HepG2 (cell line): ENCODE results near the gene HLA-DOA. TPM values are rescaled to one million over a fixed set of nuclear protein-coding genes. Genes with fewer than 3 reads are reported as not detected.

Experiments used
- ATAC-seq: fragments of 200-7000 bp; cut with Tn5 transposase; 3 replicates; pipeline ENCODE4 v1.9.1; 2020; ENCODE audit warnings: mild to moderate bottlenecking, moderate library complexity
- BruUV-seq: library from RNA; stranded (reverse); fragments of 400-500 nt; replicated peaks from 2 replicates; lab custom pipeline; 2021; lab: Mats Ljungman, UMichigan
- CTCF ChIA-PET: fragments of 300-600 bp; formaldehyde crosslinking; extraction: SDS; loops from one replicate; lab custom pipeline; 2021; ENCODE audit warnings: low total read pairs, inconsistent platforms, low intra/inter-chr PET ratio; lab: Yijun Ruan, JAX
- POLR2A ChIA-PET: fragments of 350-600 bp; sonication (Branson Sonifier 250); formaldehyde crosslinking; loops from one replicate; lab custom pipeline; 2020; ENCODE audit warnings: antibody characterized with exemption, inconsistent platforms; lab: Yijun Ruan, JAX
- DNase-seq: peaks from one replicate; pipeline ENCODE4 v3.0.0-alpha.2; 2015; ENCODE audit warnings: low spot score
- FAIRE-seq: peaks from 3 replicates; lab custom pipeline; 2011; peaks lifted over from hg19 to GRCh38; lab: Jason Lieb, UNC
- H2AFZ ChIP-seq: one replicate; pipeline ENCODE4 v1.6.1; 2011; ENCODE audit warnings: low read length, inconsistent platforms
- H3K27ac ChIP-seq: fragments of 300-600 bp; 3 replicates; pipeline ENCODE4 v1.8.0; 2011; ENCODE audit warnings: mixed run types, mild to moderate bottlenecking, mixed read lengths, low read length, inconsistent platforms; ENCODE audit not compliant: insufficient read depth; ENCODE audit errors: extremely low read length
- H3K27me3 ChIP-seq, 2 experiments: fragments of 200-600 bp in 1 of 2; 2 replicates in 1 of 2; 3 replicates in 1 of 2; pipeline versions ENCODE4 v1.6.0 to v1.8.0; 2011; ENCODE audit warnings: low read length in 2 of 2, mild to moderate bottlenecking in 2 of 2, moderate library complexity in 2 of 2, inconsistent platforms in 1 of 2; ENCODE audit not compliant: insufficient read depth in 2 of 2, control insufficient read depth in 1 of 2
- H3K36me3 ChIP-seq, 2 experiments: fragments of 200-600 bp in 1 of 2; replicated peaks in 1 of 2; 2 replicates in 1 of 2; 3 replicates in 1 of 2; pipeline versions ENCODE4 v1.5.1 to v1.8.0; 2011; ENCODE audit warnings: low read length in 2 of 2, inconsistent platforms in 1 of 2; ENCODE audit not compliant: insufficient read depth in 2 of 2, control insufficient read depth in 1 of 2
- H3K4me1 ChIP-seq: 2 replicates; pipeline ENCODE4 v1.5.1; 2012; ENCODE audit warnings: low read length, inconsistent platforms; ENCODE audit not compliant: insufficient read depth
- H3K4me2 ChIP-seq: 2 replicates; pipeline ENCODE4 v1.6.0; 2011; ENCODE audit warnings: low read depth, low read length, inconsistent platforms
- H3K4me3 ChIP-seq, 3 experiments: fragments of 200-600 bp in 1 of 3; sonication (generic), shearing (Covaris generic) in 1 of 3; replicated peaks in 1 of 3; 2 replicates each; pipeline ENCODE4 v1.5.1; 2011 to 2016; ENCODE audit warnings: low read length in 3 of 3, inconsistent platforms in 2 of 3, low read depth in 2 of 3, mild to moderate bottlenecking in 2 of 3, control low read depth in 1 of 3, mixed read lengths in 1 of 3; ENCODE audit not compliant: insufficient read depth in 1 of 3
- H3K79me2 ChIP-seq: one replicate; pipeline ENCODE4 v1.6.1; 2011; ENCODE audit warnings: low read length, inconsistent platforms; ENCODE audit not compliant: insufficient read depth
- H3K9ac ChIP-seq: 2 replicates; pipeline ENCODE4 v1.6.0; 2011; ENCODE audit warnings: mild to moderate bottlenecking, low read depth, low read length, inconsistent platforms; ENCODE audit not compliant: insufficient read depth
- H3K9me3 ChIP-seq: 2 replicates; pipeline ENCODE4 v1.5.1; 2012; ENCODE audit warnings: mild to moderate bottlenecking, low read length
- H4K20me1 ChIP-seq: 2 replicates; pipeline ENCODE4 v1.6.0; 2011; ENCODE audit warnings: inconsistent platforms, mild to moderate bottlenecking, low read length, moderate library complexity; ENCODE audit not compliant: insufficient read depth
- HBP1 ChIP-seq: IDR thresholded peaks from 2 replicates; pipeline ENCODE4 v1.6.1; 2016; ENCODE audit warnings: low read depth, control low read depth
- HNRNPH1 ChIP-seq: fragments of 200-400 bp; formaldehyde crosslinking; optimal IDR thresholded peaks from 2 replicates; pipeline ENCODE3; 2017; ENCODE audit warnings: mild to moderate bottlenecking, low read depth, low read length
- KLF13 ChIP-seq: sonication (generic); formaldehyde crosslinking; IDR thresholded peaks from 2 replicates; pipeline ENCODE4 v1.4.0; 2020; ENCODE audit warnings: mild to moderate bottlenecking, missing genetic modification reagents
- MEIS2 ChIP-seq: sonication (generic); formaldehyde crosslinking; IDR thresholded peaks from 2 replicates; pipeline ENCODE4 v1.9.0; 2021; ENCODE audit warnings: mild to moderate bottlenecking, missing genetic modification reagents
- MIER2 ChIP-seq: IDR thresholded peaks from 2 replicates; pipeline ENCODE4 v1.6.1; 2016; ENCODE audit warnings: missing biosample characterization, missing genetic modification reagents
- MIXL1 ChIP-seq: IDR thresholded peaks from 2 replicates; pipeline ENCODE4 v1.6.1; 2016
- MXD3 ChIP-seq: IDR thresholded peaks from 2 replicates; pipeline ENCODE4 v1.6.1; 2016; ENCODE audit warnings: mild to moderate bottlenecking, missing biosample characterization, missing genetic modification reagents
- SALL1 ChIP-seq: sonication (generic); formaldehyde crosslinking; IDR thresholded peaks from 2 replicates; pipeline ENCODE4 v1.8.0; 2022; ENCODE audit warnings: mild to moderate bottlenecking, missing genetic modification reagents
- SCMH1 ChIP-seq: sonication (generic); formaldehyde crosslinking; IDR thresholded peaks from 2 replicates; pipeline ENCODE4 v1.9.0; 2021; ENCODE audit warnings: missing genetic modification reagents, mild to moderate bottlenecking, borderline replicate concordance
- TBX2 ChIP-seq: sonication (generic); formaldehyde crosslinking; IDR thresholded peaks from 2 replicates; pipeline ENCODE4 v1.5.0; 2020; ENCODE audit warnings: missing genetic modification reagents, mild to moderate bottlenecking, borderline replicate concordance
- ZBTB37 ChIP-seq: sonication (generic); formaldehyde crosslinking; IDR thresholded peaks from 2 replicates; pipeline ENCODE4 v1.4.0; 2020; ENCODE audit warnings: mild to moderate bottlenecking, missing genetic modification reagents
- ZGPAT ChIP-seq: IDR thresholded peaks from 2 replicates; pipeline ENCODE4 v1.6.1; 2016; ENCODE audit warnings: mild to moderate bottlenecking
- ZNF121 ChIP-seq: sonication (generic); formaldehyde crosslinking; IDR thresholded peaks from 2 replicates; pipeline ENCODE4 v1.5.0; 2020; ENCODE audit warnings: mild to moderate bottlenecking, missing genetic modification reagents
- ZNF230 ChIP-seq: sonication (generic); formaldehyde crosslinking; IDR thresholded peaks from 2 replicates; pipeline ENCODE4 v1.4.0; 2020; ENCODE audit warnings: mild to moderate bottlenecking, missing genetic modification reagents
- ZNF350 ChIP-seq: sonication (generic); formaldehyde crosslinking; IDR thresholded peaks from 2 replicates; pipeline ENCODE4 v1.4.0; 2020; ENCODE audit warnings: mild to moderate bottlenecking, low read depth, missing genetic modification reagents, borderline replicate concordance
- ZNF503 ChIP-seq: sonication (generic); formaldehyde crosslinking; IDR thresholded peaks from 2 replicates; pipeline ENCODE4 v1.4.0; 2020; ENCODE audit warnings: missing genetic modification reagents
- ZNF639 ChIP-seq: conservative IDR thresholded peaks from 2 replicates; pipeline ENCODE4 v1.6.1; 2018; ENCODE audit warnings: missing genetic modification reagents
- ZNF737 ChIP-seq: sonication (generic); formaldehyde crosslinking; IDR thresholded peaks from 2 replicates; pipeline ENCODE4 v1.5.0; 2020; ENCODE audit warnings: missing genetic modification reagents, mild to moderate bottlenecking, borderline replicate concordance
- WGBS: methylation state at CpG from one replicate; pipeline ENCODE4 v1.1.6; 2017; ENCODE audit warnings: low lambda C conversion rate; 5-methylcytosine and 5-hydroxymethylcytosine counted together
- in situ Hi-C: cut with HindIII; loops from 2 replicates; pipeline ENCODE4 v1.10.0; 2017; ENCODE audit warnings: low pct_unique_long_range_greater_than_20kb; ENCODE audit not compliant: extremely low pct_ligation_motif_present
- intact Hi-C: fragments of 100-400 bp; cut with micrococcal nuclease; formaldehyde crosslinking; loops from one replicate; pipeline ENCODE4 v1.10.0; 2022; ENCODE audit not compliant: unreplicated experiment
- polyA plus RNA-seq, 8 experiments: library from polyadenylated mRNA; depleted of rRNA in 3 of 8; stranded (reverse) in 7 of 8; unstranded in 1 of 8; fragments of >200 nt; fragmentation: Illumina TruSeq in 4 of 8; extraction: Trizol in 4 of 8; gene quantifications; 2 replicates each; pipeline versions ENCODE4 v1.2.1 to v1.2.3, GENCODE V29; 2011 to 2016; ENCODE audit warnings: low read depth in 4 of 8, missing spikeins in 1 of 8, mixed read lengths in 1 of 8; ENCODE audit not compliant: insufficient read depth in 1 of 8
- total RNA-seq, 5 experiments: library from RNA; depleted of rRNA; stranded (reverse); fragments of >200 nt; fragmentation: Illumina TruSeq; extraction: Trizol; gene quantifications; 2 replicates each; pipeline ENCODE4 v1.2.3, GENCODE V29; 2016; ENCODE audit warnings: low read depth in 1 of 5

HLA-DOA gene
- total and polyA plus RNA-seq, 2 of the 13 experiments (the other 11 are each of a cell fraction or from before 2014, with no cell fraction given) = 0.03 to 0.09 TPM

- TF ChIP-seq MEIS2 (CRISPR knock-in tag) (no peak), KLF13 (CRISPR knock-in tag) (no peak), ZNF503 (CRISPR knock-in tag) (no peak), ZNF350 (no peak), HBP1 (CRISPR knock-in tag) (no peak), MXD3 (CRISPR knock-in tag) (no peak), HNRNPH1 (no peak), ZNF737 (CRISPR knock-in tag) (no peak)
These were observed 30.8 kb upstream of the HLA-DOA start (continued) for GRCh38 chr6:33040157-33040556.

- intact Hi-C loops = no loop called here
- CTCF ChIA-PET = no interaction called here
- no peaks in the 10 kb centered on the region for H3K79me2 ChIP-seq
- H4K20me1 ChIP-seq = no peaks in the 10 kb centered on the region
- WGBS = 0% methylated on average over 1 of the region's 1 CpG
- H2AFZ ChIP-seq = no peak overlapping the region
- no TSS peak for BruUV-seq
- H3K4me2 ChIP-seq = no peak overlapping the region
- no peak for DNase-seq
- H3K4me3 ChIP-seq = no peak overlapping the region
- in situ Hi-C loops = no loop called here
- H3K4me1 ChIP-seq = no peaks in the 10 kb centered on the region
- no peak for FAIRE-seq
- no peak overlapping the region for H3K27ac ChIP-seq
- H3K36me3 ChIP-seq = no peaks in the 10 kb centered on the region
- no peak overlapping the region for H3K9ac ChIP-seq
- POLR2A ChIA-PET = no interaction called here
- no peaks in the 10 kb centered on the region for H3K27me3 ChIP-seq
- no peaks in the 10 kb centered on the region for H3K9me3 ChIP-seq
- ATAC-seq = no peak
- TF ChIP-seq ZBTB37 (CRISPR knock-in tag) (no peak), TBX2 (CRISPR knock-in tag) (no peak), ZGPAT (CRISPR knock-in tag) (no peak), SCMH1 (no peak), MIER2 (no peak), ZNF639 (CRISPR knock-in tag) (no peak), MIXL1 (no peak), ZNF230 (CRISPR knock-in tag) (no peak), SALL1 (no peak), ZNF121 (CRISPR knock-in tag) (no peak)
These were observed 27.1 kb upstream of the HLA-DOA start for GRCh38 chr6:33036535-33036934.
